Measurements from ENCODE around the gene CATSPERD. TPM values are rescaled to one million over a fixed set of nuclear protein-coding genes. Genes with fewer than 3 reads are reported as not detected.
"Not testable (repeated sequence)": the region's sequence is repeated elsewhere in the genome, so short reads cannot be mapped to it uniquely, and the experiment has no call there.

The CATSPERD gene
- total and polyA plus RNA-seq, 7 donors, result not detected

GRCh38 chr19:5700455-5701092 lies 19.9 kb upstream of the CATSPERD start:
- 92 to 95% (median 95%) methylated on average over 22 of the region's 22 CpGs for WGBS, 3 donors

DNA sequence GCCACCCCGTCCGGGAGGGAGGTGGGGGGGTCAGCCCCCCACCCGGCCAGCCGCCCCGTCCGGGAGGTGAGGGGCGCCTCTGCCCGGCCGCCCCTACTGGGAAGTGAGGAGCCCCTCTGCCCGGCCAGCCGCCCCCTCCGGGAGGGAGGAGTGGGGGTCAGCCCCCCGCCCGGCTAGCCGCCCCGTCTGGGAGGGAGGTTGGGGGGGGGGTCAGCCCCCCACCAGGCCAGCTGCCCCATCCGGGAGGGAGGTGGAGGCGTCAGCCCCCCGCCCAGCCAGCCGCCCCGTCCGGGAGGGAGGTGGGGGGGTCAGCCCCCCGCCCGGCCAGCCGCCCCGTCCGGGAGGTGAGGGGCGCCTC lies 18.4 kb upstream of the CATSPERD start:
- H3K9me3 ChIP-seq; H3K27ac ChIP-seq; H3K27me3 ChIP-seq (ENCODE audit: insufficient read depth in 3 of 3, low read length in 2 of 3); H3K4me1 ChIP-seq; intact Hi-C loops (cut with DNase I); H3K4me3 ChIP-seq; DNase-seq; ATAC-seq: not testable (repeated sequence)
- peaks cover 8 to 80% of the 10 kb centered on the region in 2 donors for H3K36me3 ChIP-seq (ENCODE audit: insufficient read depth in 1 of 2, low read depth in 1 of 2)
- 91 to 93% methylated on average over 3 to 17 of the region's 28 CpGs; no CpG with 5 or more reads in 1 of the 3 donors for WGBS, 3 donors

More at GRCh38 chr19:5700455-5701092, 19.9 kb upstream of the CATSPERD start:
- Histone ChIP-seq H3K27me3 (ENCODE audit: insufficient read depth in 3 of 3, low read length in 2 of 3) (no peaks in the 10 kb centered on the region), H3K9me3 (no peaks in the 10 kb centered on the region), H3K4me1 (no peaks in the 10 kb centered on the region), H3K27ac (no peak overlapping the region), H3K4me3 (no peak overlapping the region), H3K36me3 (ENCODE audit: insufficient read depth in 1 of 2, low read depth in 1 of 2) (peaks cover 10 to 80% of the 10 kb centered on the region in 2 donors)
- intact Hi-C loops (cut with DNase I), result no loop called here
- DNase-seq (no peak), ATAC-seq (no peak)
- TF ChIP-seq, protein P1, sequence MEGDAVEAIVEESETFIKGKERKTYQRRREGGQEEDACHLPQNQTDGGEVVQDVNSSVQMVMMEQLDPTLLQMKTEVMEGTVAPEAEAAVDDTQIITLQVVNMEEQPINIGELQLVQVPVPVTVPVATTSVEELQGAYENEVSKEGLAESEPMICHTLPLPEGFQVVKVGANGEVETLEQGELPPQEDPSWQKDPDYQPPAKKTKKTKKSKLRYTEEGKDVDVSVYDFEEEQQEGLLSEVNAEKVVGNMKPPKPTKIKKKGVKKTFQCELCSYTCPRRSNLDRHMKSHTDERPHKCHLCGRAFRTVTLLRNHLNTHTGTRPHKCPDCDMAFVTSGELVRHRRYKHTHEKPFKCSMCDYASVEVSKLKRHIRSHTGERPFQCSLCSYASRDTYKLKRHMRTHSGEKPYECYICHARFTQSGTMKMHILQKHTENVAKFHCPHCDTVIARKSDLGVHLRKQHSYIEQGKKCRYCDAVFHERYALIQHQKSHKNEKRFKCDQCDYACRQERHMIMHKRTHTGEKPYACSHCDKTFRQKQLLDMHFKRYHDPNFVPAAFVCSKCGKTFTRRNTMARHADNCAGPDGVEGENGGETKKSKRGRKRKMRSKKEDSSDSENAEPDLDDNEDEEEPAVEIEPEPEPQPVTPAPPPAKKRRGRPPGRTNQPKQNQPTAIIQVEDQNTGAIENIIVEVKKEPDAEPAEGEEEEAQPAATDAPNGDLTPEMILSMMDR (IDR thresholded peaks at IDR 0.05), result no peak

- WGBS, 3 donors, result 92 to 94% (median 93%) methylated on average over 36 to 40 of the region's 40 CpGs
- TF ChIP-seq, protein P1 (IDR thresholded peaks at IDR 0.05), result no peak
- Histone ChIP-seq H3K4me1 (no peaks in the 10 kb centered on the region), H3K36me3 (ENCODE audit: insufficient read depth in 1 of 2, low read depth in 1 of 2) (peaks cover 11 to 87% of the 10 kb centered on the region in 2 donors), H3K27me3 (ENCODE audit: insufficient read depth in 3 of 3, low read length in 2 of 3) (no peaks in the 10 kb centered on the region), H3K9me3 (no peaks in the 10 kb centered on the region), H3K4me3 (no peak overlapping the region), H3K27ac (no peak overlapping the region)
- intact Hi-C loops (cut with DNase I), result no loop called here
- peak in 1 of 4 donors; percentile 16 for ATAC-seq
- peak in 1 of 2 donors; percentile 48 for DNase-seq
Measured at GRCh38 chr19:5703819-5704818, 16.3 kb upstream of the CATSPERD start.

DNA sequence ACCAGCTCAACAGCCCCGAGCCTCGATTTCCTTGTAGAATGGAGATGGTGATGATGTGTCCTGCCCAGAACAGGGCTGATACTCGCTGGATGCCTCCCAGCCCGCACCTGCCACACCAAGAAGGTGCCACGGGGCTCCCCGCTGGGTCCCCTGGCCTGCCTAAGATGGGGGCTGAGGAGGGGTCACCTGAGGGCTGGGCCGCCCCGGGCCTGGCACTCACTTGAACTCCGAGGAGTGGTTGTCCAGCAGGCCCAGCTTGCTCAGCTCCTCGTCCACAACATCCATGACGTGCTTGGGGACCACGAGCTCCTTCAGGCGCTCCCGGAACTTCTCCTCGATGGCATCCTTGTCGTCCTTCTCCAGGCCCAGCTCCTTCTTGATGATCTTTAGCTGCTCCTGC lies 14.9 kb upstream of the CATSPERD start:
- DNase-seq, result no peak
- Histone ChIP-seq H3K36me3 (ENCODE audit: insufficient read depth in 1 of 2, low read depth in 1 of 2) (peaks cover 11 to 87% of the 10 kb centered on the region in 2 donors), H3K4me3 (no peak overlapping the region), H3K9me3 (no peaks in the 10 kb centered on the region), H3K27me3 (ENCODE audit: insufficient read depth in 3 of 3, low read length in 2 of 3) (no peaks in the 10 kb centered on the region), H3K4me1 (no peaks in the 10 kb centered on the region), H3K27ac (no peak overlapping the region)
- WGBS, 3 donors, result 79 to 90% (median 82%) methylated on average over 16 of the region's 16 CpGs
- peak in 2 of 4 donors; percentile 16 to 23 for ATAC-seq
- intact Hi-C loops (cut with DNase I), result no loop called here
- TF ChIP-seq, protein P1 (IDR thresholded peaks at IDR 0.05), result no peak
